Dermis microvascular lymphatic vessel endothelial cell (primary cell): ENCODE data around the gene HSPA5. TPM values are rescaled to one million over a fixed set of nuclear protein-coding genes. Genes with fewer than 3 reads are reported as not detected.
A peak's percentile ranks its signal among the peaks of the same experiment; 100 is the strongest.
"Not testable (repeated sequence)": the region's sequence is repeated elsewhere in the genome, so short reads cannot be mapped to it uniquely, and the experiment has no call there.

Experiments
- DNase-seq, 2 donors: peaks; one replicate each; pipeline versions ENCODE4 v3.0.0 to v3.0.0-alpha.2; 2010; ENCODE audit warnings: low read depth in 2 of 2
- total RNA-seq: library from RNA; depleted of rRNA; stranded (reverse); fragments of >200 nt; gene quantifications from 2 replicates; pipeline ENCODE4 v1.2.1, GENCODE V29; 2014

The HSPA5 gene
- total RNA-seq, 1 donor from 2014 or later, result 99.9 TPM

- DNase-seq, result peak; percentile 7 to 11
These were observed 958 bp upstream of the HSPA5 start for GRCh38 chr9:125241863-125242739.

DNA sequence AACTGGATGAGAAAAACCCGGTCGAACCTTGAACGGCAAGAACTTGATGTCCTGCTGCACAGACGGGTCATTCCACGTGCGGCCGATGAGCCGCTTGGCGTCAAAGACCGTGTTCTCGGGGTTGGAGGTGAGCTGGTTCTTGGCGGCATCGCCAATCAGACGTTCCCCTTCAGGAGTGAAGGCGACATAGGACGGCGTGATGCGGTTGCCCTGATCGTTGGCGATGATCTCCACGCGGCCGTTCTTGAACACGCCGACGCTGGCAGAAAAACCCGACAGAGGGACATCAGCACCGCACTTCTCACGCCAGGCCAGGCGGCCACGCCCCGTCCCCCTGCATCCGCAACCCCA lies 519 bp downstream of the HSPA5 start:
- no peak for DNase-seq

- DNase-seq, result peak in 1 of 2 donors; percentile 5
These were observed 1.2 kb downstream of the HSPA5 start for GRCh38 chr9:125239631-125240597.

- peak in 1 of 2 donors; percentile 10 for DNase-seq
These were observed 2.2 kb downstream of the HSPA5 start for GRCh38 chr9:125238915-125239446.

DNA sequence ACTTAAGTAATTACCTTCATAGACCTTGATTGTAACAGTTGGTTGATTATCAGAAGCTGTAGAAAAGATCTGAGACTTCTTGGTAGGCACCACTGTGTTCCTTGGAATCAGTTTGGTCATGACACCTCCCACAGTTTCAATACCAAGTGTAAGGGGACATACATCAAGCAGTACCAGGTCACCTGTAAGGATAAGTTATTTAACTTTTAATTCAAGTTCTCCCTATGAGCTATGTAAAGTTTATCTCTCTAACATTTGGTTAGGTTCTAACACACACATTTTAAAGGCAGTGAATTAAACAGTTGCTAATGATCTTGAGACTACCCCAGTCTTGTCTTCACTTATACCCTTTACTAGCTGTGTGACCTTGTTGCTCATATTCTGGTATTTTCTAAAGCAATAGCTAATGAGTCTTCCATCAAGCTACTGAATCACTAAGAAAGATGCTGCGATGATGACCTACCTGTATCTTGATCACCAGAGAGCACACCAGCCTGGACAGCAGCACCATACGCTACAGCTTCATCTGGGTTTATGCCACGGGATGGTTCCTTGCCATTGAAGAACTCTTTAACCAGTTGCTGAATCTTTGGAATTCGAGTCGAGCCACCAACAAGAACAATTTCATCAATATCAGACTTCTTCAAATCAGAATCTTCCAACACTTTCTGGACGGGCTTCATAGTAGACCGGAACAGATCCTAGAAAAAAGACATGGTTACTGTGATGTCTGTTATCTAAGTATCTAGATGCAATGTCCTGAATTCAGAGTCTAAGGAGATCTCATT lies 2.8 kb downstream of the HSPA5 start:
- DNase-seq, result peak in 1 of 2 donors; percentile 10

GRCh38 chr9:125236520-125237159 lies 4.5 kb downstream of the HSPA5 start:
- DNase-seq, result not testable (repeated sequence)

DNA sequence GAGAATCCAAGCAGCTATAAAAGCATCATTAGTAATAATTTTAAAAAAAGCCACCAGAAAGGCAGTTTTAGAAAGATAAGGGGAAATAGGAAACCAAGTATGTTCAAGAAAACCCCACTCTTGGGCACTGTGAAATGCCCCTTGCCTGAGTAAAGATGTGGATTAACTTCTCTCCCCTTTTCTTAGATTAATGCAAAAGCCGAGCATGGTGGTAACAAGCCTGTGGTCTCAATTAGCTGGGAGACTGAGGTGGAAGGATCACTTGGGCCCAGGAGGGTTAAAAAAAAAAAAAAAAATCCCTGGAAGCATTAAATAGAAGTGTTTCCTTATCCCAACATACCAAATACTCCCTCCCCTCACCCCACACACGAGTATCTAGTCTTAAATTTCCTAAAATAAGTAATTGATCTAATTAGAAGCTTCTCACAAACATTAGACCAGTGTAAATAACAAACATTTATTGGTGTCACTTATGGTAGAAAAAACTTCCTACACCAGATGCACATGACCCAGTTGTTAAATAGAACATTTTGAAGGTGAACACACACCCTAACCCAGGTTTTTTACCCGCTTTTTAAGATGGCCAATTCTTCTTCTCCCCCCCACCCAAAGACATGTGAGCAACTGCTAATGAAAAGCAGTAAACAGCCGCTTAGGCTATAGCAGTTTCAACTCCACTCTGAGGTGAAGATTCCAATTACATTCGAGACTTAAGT lies 5.2 kb downstream of the HSPA5 start:
- peak in 1 of 2 donors; percentile 20 for DNase-seq

GRCh38 chr9:125234099-125234498 lies 7.0 kb downstream of the HSPA5 start:
- DNase-seq, result peak in 1 of 2 donors; percentile 61

- peak; percentile 15 to 92 for DNase-seq
These were observed 7.5 kb downstream of the HSPA5 start for GRCh38 chr9:125233678-125234077.

GRCh38 chr9:125227761-125228160 lies 13.4 kb downstream of the HSPA5 start:
- no peak for DNase-seq

GRCh38 chr9:125224858-125225257 lies 16.3 kb downstream of the HSPA5 start:
- not testable (repeated sequence) for DNase-seq

- no peak for DNase-seq
These were observed 22.5 kb downstream of the HSPA5 start for GRCh38 chr9:125218621-125219020.

DNA sequence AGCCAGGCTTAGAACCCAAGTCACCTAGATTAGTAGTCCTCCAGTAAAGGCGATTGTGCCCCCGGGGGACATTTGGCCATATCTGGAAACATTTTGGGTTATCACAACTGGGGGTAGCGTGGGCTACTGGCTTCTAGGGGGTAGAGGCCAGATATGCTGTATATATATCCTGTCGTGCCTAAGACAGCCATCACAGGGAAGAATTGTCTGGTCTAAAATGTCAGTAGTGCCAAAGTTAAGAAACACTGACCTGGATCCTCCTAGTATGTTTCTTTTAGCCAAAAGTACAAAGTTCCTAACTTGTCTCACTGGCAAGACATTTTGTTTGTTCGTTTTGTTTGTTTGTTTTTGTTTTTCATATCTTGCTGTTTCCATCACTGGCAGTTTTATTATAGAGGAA lies 27.0 kb downstream of the HSPA5 start:
- no peak for DNase-seq

GRCh38 chr9:125204477-125204876 lies 36.7 kb downstream of the HSPA5 start:
- no peak for DNase-seq

DNA sequence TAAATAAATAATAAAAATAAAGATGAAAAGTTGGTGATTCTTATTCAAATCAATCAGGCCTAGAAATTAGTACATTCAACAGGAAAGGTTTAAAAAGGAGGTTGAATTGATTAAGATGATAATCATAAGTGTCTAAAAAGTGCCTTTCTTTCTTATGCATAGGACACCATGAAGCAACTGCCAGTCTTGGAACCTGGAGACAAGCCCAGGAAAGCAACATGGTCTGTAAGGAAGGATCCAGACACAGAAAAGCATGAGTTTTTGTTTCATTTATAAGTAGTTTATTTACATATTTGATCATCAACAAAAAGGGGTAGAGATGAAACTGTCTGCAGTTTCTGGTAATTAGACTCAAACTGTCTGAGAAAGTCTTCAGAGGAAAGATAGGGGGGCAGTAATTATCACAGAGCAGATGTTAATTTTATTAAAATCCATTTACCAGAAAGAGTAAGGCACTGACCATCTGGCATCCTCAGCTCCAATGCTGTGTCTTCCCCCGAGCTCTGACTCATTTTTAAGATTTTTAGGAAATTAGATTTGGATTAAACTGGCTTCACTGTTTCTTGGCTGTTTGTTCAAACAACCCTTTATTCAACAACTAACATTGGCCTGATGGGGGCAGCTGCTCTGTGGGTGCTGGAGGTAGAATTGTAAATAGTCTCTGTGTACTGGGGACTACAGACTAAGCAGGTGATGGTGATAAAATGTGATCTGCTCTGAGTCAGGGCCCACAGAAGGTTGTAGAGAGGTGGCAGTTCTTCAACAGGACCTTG lies 38.1 kb downstream of the HSPA5 start:
- no peak for DNase-seq

GRCh38 chr9:125200216-125201047 lies 40.7 kb downstream of the HSPA5 start, which contains the start of gene RABEPK:
TSS of gene RABEPK (plus strand) at chr9:125200542. CDS start at chr9:125203014, 2,472 bp downstream.
- peak; percentile 79 to 93 for DNase-seq

DNA sequence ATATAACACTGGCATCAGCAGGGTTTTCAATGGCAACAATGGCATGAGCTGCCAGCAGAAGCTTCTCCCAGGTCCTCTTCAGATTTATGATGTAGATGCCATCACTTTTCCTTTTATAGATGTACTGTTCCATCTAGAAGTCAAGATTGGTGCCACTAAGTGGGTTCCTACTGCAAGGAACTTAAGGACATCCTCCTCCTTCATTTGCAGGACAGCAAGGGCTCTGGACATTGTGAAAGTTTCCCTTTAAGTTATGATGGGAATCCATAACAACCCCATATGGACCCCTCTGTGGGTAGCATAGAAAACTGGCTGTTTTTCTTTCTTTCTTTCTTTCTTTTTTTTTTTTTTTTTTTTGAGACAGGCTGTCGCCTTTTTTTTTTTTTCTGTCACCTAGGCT lies 45.6 kb downstream of the HSPA5 start:
- not testable (repeated sequence) for DNase-seq

DNA sequence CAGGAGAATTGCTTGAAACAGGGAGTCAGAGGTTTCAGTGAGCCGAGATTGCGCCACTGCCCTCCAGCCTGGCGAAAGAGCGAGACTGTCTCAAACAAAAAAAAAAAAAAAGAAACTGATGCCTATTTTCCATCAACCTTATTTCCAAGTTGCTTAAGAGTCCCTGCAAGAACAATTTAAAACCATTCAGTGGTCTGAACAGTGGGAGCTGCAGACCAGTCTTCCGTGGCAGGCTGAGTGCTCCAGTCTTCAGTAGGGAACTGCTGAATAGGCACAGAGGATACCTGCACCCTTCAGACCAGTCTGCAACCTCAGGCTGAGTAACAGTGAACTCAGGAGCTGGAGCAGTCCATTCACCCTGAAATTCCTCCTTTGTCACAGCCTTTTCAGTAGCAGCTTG lies 46.7 kb downstream of the HSPA5 start:
- not testable (repeated sequence) for DNase-seq
